Caco-2 (cell line): ENCODE measurements around the gene WDPCP. TPM values are rescaled to one million over a fixed set of nuclear protein-coding genes. Genes with fewer than 3 reads are reported as not detected.

ENCODE experiments used
- BruUV-seq: library from RNA; stranded (reverse); fragments of 400-500 nt; replicated peaks from 2 replicates; lab custom pipeline; 2021; lab: Mats Ljungman, UMichigan
- CTCF ChIA-PET: fragments of 300-600 bp; sonication (Branson Sonifier 250); formaldehyde crosslinking; loops from one replicate; lab custom pipeline; 2022; ENCODE audit warnings: antibody characterized with exemption; lab: Charles Lee
- POLR2A ChIA-PET: fragments of 300-600 bp; sonication (Branson Sonifier 250); formaldehyde crosslinking; loops from one replicate; lab custom pipeline; 2022; ENCODE audit warnings: antibody characterized with exemption; lab: Charles Lee
- DNase-seq, 2 experiments: peaks; one replicate each; pipeline versions ENCODE4 v3.0.0 to v3.0.0-alpha.2; 2020 to 2022
- H3K27me3 ChIP-seq: replicated peaks from 2 replicates; pipeline ENCODE4 v1.6.0; 2011; ENCODE audit warnings: low read length; ENCODE audit not compliant: control insufficient read depth, insufficient read depth
- H3K36me3 ChIP-seq: 2 replicates; pipeline ENCODE4 v1.5.1; 2011; ENCODE audit warnings: low read length; ENCODE audit not compliant: control insufficient read depth, insufficient read depth
- H3K4me1 ChIP-seq: fragments of 250-450 bp; sonication (Bioruptor Pico); 2 replicates; pipeline ENCODE4 v1.5.1; 2020; ENCODE audit warnings: mild to moderate bottlenecking
- H3K4me3 ChIP-seq: 2 replicates; pipeline ENCODE4 v1.5.1; 2011; ENCODE audit warnings: low read depth, mild to moderate bottlenecking, control low read depth, low read length
- H3K9me3 ChIP-seq: fragments of 250-450 bp; sonication (Bioruptor Pico); 2 replicates; pipeline ENCODE4 v1.5.1; 2020; ENCODE audit warnings: mild to moderate bottlenecking, moderate library complexity
- H3K27ac Mint-ChIP-seq: one replicate; pipeline ENCODE4 v1.8.0; 2022; ENCODE audit warnings: mixed read lengths; ENCODE audit not compliant: unreplicated experiment
- H3K27me3 Mint-ChIP-seq: one replicate; pipeline ENCODE4 v1.8.0; 2022; ENCODE audit warnings: mixed read lengths; ENCODE audit not compliant: insufficient read depth, unreplicated experiment
- H3K36me3 Mint-ChIP-seq: one replicate; pipeline ENCODE4 v1.8.0; 2022; ENCODE audit warnings: mild to moderate bottlenecking, mixed read lengths; ENCODE audit not compliant: insufficient read depth, unreplicated experiment
- H3K4me1 Mint-ChIP-seq: one replicate; pipeline ENCODE4 v1.8.0; 2022; ENCODE audit warnings: low read depth, mixed read lengths; ENCODE audit not compliant: unreplicated experiment
- H3K4me3 Mint-ChIP-seq: one replicate; pipeline ENCODE4 v1.8.0; 2022; ENCODE audit warnings: mild to moderate bottlenecking, moderate library complexity, mixed read lengths; ENCODE audit not compliant: unreplicated experiment
- H3K9me3 Mint-ChIP-seq: one replicate; pipeline ENCODE4 v1.8.0; 2022; ENCODE audit warnings: mixed read lengths; ENCODE audit not compliant: unreplicated experiment
- intact Hi-C: fragments of 100-400 bp; cut with micrococcal nuclease; formaldehyde crosslinking; loops from one replicate; pipeline ENCODE4 v1.10.0; 2022; ENCODE audit not compliant: unreplicated experiment
- total RNA-seq: library from RNA; stranded (reverse); gene quantifications from 2 replicates; pipeline ENCODE4 v1.2.3, GENCODE V29; 2022
- TF ChIP-seq, protein P1 (sequence below), 2 experiments: fragments of 200-600 bp in 1 of 2; IDR thresholded peaks; 1 replicate in 1 of 2; 2 replicates in 1 of 2; pipeline versions ENCODE4 v1.5.1 to v1.8.0; 2011 to 2022; ENCODE audit warnings: antibody characterized with exemption in 1 of 2, control low read depth in 1 of 2, inconsistent platforms in 1 of 2, low read depth in 1 of 2, low read length in 1 of 2, mild to moderate bottlenecking in 1 of 2, moderate library complexity in 1 of 2; ENCODE audit not compliant: insufficient read depth in 1 of 2, severe bottlenecking in 1 of 2, unreplicated experiment in 1 of 2

WDPCP gene
- total RNA-seq, 1 experiment from 2014 or later, result 16.2 TPM

DNA sequence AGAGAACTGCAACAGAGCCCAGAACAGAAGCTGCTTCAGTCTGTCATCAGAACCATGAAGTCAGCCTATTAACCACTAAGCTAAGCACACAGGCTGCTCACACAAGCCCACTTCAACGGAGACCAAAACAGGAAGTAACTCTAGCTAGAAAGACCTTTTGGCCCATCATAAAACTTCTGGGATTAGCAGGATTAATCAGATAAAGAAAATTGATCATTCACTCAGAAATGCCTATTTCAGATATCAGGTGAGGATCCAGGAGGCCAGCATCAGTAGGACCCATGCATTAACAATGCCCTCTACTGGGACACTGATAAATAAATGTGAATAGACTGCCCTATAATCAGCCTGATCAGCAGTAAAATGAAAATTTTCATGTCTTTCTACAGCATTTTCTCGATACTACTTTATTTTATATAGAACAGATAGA is 101.4 kb downstream of the WDPCP start:
- TF ChIP-seq, protein P1, sequence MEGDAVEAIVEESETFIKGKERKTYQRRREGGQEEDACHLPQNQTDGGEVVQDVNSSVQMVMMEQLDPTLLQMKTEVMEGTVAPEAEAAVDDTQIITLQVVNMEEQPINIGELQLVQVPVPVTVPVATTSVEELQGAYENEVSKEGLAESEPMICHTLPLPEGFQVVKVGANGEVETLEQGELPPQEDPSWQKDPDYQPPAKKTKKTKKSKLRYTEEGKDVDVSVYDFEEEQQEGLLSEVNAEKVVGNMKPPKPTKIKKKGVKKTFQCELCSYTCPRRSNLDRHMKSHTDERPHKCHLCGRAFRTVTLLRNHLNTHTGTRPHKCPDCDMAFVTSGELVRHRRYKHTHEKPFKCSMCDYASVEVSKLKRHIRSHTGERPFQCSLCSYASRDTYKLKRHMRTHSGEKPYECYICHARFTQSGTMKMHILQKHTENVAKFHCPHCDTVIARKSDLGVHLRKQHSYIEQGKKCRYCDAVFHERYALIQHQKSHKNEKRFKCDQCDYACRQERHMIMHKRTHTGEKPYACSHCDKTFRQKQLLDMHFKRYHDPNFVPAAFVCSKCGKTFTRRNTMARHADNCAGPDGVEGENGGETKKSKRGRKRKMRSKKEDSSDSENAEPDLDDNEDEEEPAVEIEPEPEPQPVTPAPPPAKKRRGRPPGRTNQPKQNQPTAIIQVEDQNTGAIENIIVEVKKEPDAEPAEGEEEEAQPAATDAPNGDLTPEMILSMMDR (IDR thresholded peaks at IDR 0.05; ENCODE audit: insufficient read depth in 1 of 2, low read depth in 1 of 2, low read length in 1 of 2, severe bottlenecking in 1 of 2, unreplicated experiment in 1 of 2), result peak; percentile 10 to 33
- Mint-ChIP-seq H3K9me3 (no peaks in the 10 kb centered on the region), H3K36me3 (no peaks in the 10 kb centered on the region), H3K27ac (no peak overlapping the region), H3K4me1 (no peaks in the 10 kb centered on the region), H3K27me3 (no peaks in the 10 kb centered on the region), H3K4me3 (no peak overlapping the region)
- no peaks in the 10 kb centered on the region for H3K4me1 ChIP-seq
- ChIA-PET CTCF (interaction anchor here (0.6 kb wide), 2 partner anchors 159 to 1022 kb away, joined by 3 to 6 read pairs; no protein-coding TSS in a partner anchor), POLR2A (no interaction called here)
- no peaks in the 10 kb centered on the region for H3K36me3 ChIP-seq
- no peak overlapping the region for H3K4me3 ChIP-seq
- no peaks in the 10 kb centered on the region for H3K27me3 ChIP-seq
- H3K9me3 ChIP-seq, result no peaks in the 10 kb centered on the region
- no TSS peak for BruUV-seq
- intact Hi-C loops, result loop anchor here (2.0 kb wide), 1 partner anchor 408 kb away; no protein-coding TSS in a partner anchor
- peak in 1 of 2 experiments; percentile 5 for DNase-seq

DNA sequence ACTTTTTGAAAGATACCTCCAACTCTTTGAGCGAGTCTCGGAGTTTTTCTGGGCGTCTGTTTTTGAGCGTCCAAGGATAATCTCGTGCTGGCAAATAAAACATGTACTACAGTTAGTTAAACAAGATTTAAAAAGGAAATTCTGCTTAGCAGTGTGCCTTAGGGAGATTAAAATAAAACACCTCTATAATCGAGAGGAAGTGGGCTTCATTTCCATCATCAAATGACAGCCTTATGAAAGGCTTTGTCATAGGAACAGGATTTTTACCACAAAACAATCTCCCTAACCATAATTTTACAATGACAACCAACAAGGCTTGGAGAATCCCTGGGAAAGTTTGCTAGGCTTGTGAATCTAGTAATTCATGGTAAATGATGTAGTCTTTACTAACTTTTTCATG is 103.4 kb downstream of the WDPCP start:
- POLR2A ChIA-PET, result no interaction called here
- Mint-ChIP-seq H3K4me3 (no peak overlapping the region), H3K27me3 (no peaks in the 10 kb centered on the region), H3K4me1 (no peaks in the 10 kb centered on the region), H3K36me3 (no peaks in the 10 kb centered on the region), H3K9me3 (no peaks in the 10 kb centered on the region), H3K27ac (no peak overlapping the region)
- Histone ChIP-seq H3K4me3 (no peak overlapping the region), H3K27me3 (no peaks in the 10 kb centered on the region), H3K9me3 (no peaks in the 10 kb centered on the region), H3K36me3 (no peaks in the 10 kb centered on the region), H3K4me1 (no peaks in the 10 kb centered on the region)
- BruUV-seq, result no TSS peak
- TF ChIP-seq, protein P1 (IDR thresholded peaks at IDR 0.05; ENCODE audit: insufficient read depth in 1 of 2, low read depth in 1 of 2, low read length in 1 of 2, severe bottlenecking in 1 of 2, unreplicated experiment in 1 of 2), result no peak
- no peak for DNase-seq
- intact Hi-C loops, result no loop called here
- CTCF ChIA-PET, result no interaction called here

DNA sequence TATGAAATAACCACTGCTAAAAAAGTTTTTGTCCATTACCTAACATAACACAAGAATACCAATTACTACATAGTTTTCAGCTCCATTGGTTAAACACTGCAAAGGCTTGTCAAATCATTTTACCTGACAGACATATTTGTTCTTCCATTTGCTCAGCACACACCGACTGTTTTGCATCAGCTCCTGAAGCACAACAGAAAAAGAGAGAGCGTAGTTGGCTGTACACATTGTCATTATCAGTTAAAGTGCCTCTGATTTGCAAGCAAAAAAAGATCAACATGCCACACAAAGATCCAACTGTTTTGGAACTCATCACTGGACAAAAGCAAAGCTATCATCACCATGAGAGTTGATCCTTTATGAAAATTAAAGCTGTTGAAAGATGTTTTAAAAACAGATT is 103.8 kb downstream of the WDPCP start:
- Histone ChIP-seq H3K4me1 (no peaks in the 10 kb centered on the region), H3K27me3 (no peaks in the 10 kb centered on the region), H3K9me3 (no peaks in the 10 kb centered on the region), H3K36me3 (no peaks in the 10 kb centered on the region), H3K4me3 (no peak overlapping the region)
- BruUV-seq, result no TSS peak
- no peak overlapping the region for H3K4me3 Mint-ChIP-seq
- TF ChIP-seq, protein P1 (IDR thresholded peaks at IDR 0.05; ENCODE audit: insufficient read depth in 1 of 2, low read depth in 1 of 2, low read length in 1 of 2, severe bottlenecking in 1 of 2, unreplicated experiment in 1 of 2), result no peak
- CTCF ChIA-PET, result no interaction called here
- no peak for DNase-seq
- H3K4me1 Mint-ChIP-seq, result no peaks in the 10 kb centered on the region
- no peaks in the 10 kb centered on the region for H3K27me3 Mint-ChIP-seq
- no peaks in the 10 kb centered on the region for H3K36me3 Mint-ChIP-seq
- POLR2A ChIA-PET, result no interaction called here
- H3K9me3 Mint-ChIP-seq, result no peaks in the 10 kb centered on the region
- H3K27ac Mint-ChIP-seq, result no peak overlapping the region
- intact Hi-C loops, result no loop called here
